T-helper 1 cell (primary cell): Measurements from ENCODE around the gene IDH3G.

ENCODE experiments used
- DNase-seq, 5 donors: peaks; one replicate each; pipeline ENCODE4 v3.0.0-alpha.2; 2012 to 2020

IDH3G gene

GRCh38 chrX:153789654-153790053, 4.5 kb downstream of the IDH3G start:
- no peak for DNase-seq

DNA sequence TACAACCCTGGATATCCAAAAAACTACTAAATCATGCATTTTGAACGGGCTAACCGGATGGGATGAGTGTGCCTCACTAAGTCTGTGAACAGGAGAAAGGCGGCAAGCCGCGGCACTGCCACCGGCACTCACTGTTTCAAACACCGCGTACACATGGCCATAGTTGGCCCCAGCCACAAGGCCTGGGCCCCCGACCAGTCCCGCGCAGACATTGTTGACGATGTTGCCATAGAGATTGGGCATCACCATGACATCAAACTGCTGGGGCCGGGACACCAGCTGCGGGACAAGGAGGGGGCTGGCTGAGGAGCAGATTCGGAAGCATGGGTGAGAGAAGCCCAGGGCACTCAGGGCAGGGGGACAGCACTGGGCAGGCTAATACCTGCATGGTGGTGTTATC, 7.5 kb downstream of the IDH3G start:
- DNase-seq, result no peak

GRCh38 chrX:153784325-153784967, 9.7 kb downstream of the IDH3G start:
- DNase-seq, result no peak

GRCh38 chrX:153783378-153784013, 10.7 kb downstream of the IDH3G start:
- DNase-seq, result no peak

GRCh38 chrX:153782871-153783270, 11.3 kb downstream of the IDH3G start:
- DNase-seq, result no peak

DNA sequence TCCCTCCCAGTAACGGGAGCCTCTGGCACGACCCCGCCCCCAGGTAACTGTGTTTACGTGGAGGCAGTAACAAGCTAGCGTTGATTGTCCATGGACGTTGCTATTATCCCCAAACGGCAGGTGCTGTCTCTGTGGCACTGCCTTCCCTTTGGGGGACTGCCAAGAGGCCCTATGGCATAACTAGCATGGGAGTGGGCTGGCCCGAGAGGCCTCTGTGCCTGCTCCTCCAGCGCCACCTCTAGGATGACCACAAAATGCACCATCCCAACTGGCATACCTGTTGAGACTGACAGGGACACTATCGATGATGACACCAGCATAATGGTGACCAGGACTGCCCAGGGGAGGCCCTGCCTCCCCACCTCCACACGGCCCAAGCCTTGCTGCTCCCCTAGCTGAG, 11.9 kb downstream of the IDH3G start:
- DNase-seq, result no peak

GRCh38 chrX:153781428-153782047, 12.6 kb downstream of the IDH3G start:
- DNase-seq, result no peak

DNA sequence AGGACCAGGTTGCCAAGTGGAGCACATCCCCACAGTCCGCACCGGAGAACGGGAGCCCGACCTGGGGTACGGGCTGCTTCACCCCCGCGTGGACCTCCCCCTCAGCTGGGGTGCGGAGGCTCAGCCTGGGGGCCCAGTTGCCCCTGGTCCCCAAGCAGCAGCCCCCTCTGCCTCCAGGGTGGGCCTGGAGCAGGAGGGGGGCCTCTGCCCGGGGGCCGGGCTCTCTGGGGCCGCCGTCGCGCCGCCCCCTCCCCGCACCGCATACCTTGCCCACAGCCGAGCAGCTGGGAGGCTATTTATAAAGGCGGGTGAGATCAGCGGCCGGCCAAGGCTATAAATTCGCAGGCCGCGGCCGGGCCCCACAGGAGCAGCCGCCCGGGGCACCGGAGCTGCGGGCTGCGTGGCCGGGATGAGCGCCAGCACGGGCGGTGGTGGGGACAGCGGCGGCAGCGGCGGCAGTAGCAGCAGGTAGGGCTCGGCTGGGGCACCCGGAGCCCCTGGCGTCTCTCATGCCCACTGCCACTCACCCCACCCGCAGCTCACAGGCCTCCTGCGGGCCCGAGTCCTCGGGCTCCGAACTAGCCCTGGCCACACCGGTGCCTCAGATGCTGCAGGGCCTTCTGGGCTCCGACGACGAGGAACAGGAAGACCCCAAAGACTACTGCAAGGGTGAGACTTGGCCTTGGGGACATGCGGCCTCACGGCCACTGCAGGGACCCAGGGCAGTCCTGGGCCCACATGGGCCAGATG, 13.3 kb downstream of the IDH3G start, which contains the start of gene SRPK3:
Gene SRPK3 (plus strand): TSS at position 364 of the 750 bp plus-strand sequence. CDS start 46 bp downstream, at position 410.
- no peak for DNase-seq

GRCh38 chrX:153779891-153780677, 14.1 kb downstream of the IDH3G start:
- no peak for DNase-seq

GRCh38 chrX:153778684-153779101, 15.5 kb downstream of the IDH3G start:
- DNase-seq, result no peak

GRCh38 chrX:153778181-153778580, 16.0 kb downstream of the IDH3G start:
- no peak for DNase-seq

GRCh38 chrX:153777261-153778090, 16.7 kb downstream of the IDH3G start:
- no peak for DNase-seq

DNA sequence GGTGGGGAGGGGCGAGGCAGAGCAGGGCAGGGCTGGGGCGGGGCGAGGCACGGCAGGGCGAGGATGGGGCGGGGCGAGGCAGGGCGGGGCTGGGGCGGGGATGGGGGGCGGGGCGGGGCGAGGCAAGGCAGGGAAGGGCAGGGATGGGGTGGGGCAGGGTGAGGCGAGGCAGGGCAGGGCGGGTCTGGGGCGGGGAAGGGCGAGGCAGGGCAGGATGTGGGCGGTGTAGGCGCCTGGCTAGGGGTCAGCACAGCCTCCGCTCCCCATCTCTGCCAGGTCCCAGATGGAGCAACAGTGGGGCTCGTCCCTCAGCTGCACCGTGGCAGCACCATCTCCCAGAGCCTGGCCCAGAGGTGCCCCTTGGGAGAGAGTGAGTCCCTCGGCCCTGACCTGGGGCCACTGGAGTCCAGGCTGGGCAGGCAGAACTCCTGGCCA, 17.5 kb downstream of the IDH3G start:
- DNase-seq, result no peak

DNA sequence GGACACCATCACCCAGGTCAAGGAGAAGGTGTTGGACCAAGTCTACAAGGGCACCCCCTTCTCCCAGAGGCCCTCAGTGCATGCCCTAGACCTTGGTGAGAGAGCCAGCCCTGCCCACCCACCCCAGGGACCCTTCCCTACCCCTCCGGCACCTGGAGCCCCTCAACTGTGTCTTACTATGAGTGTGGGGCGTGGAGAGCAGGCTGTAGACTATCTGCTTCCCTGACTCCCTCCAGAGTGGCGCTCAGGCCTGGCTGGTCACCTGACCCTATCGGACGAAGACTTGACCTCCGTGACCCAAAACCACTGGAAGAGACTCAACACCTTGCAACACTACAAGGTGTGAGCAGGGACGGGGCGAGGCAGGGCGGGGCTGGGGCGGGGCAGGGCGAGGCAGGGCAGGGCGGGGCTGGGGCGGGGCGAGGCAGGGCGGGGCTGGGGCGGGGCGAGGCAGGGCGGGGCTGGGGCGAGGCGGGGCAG, 18.0 kb downstream of the IDH3G start:
- DNase-seq, result no peak

DNA sequence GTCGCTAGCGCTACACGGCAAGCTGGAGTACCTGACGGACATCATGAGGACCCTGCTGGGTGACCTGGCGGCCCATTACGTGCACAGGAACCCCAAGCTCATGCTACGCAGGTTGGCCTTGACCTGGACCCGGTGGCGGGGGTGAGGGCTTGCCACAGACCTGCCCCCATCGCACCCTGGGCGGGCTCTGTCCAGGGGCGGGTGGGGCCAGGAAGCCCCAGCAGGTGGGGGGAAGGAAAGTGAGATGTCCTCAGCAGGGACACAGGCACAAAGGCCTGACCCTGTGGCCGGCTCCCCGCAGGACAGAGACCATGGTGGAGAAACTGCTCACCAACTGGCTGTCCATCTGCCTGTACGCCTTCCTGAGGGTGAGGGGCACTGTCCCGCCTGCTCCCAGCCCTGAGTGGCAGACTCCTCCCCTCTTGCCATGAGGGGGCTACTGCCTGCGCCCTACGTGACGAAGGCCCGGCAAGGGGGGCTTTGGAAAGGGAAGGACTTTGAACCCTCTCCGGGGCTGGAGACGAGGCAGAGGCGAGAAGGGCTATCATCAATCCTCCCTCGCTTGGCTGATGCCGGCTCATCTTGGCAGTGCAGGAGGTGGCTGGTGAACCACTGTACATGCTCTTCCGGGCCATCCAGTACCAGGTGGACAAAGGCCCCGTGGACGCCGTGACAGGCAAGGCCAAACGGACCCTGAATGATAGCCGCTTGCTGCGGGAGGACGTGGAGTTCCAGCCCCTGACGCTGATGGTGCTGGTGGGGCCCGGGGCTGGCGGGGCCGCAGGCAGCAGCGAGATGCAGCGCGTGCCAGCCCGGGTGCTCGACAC, 18.7 kb downstream of the IDH3G start:
- DNase-seq, result no peak

DNA sequence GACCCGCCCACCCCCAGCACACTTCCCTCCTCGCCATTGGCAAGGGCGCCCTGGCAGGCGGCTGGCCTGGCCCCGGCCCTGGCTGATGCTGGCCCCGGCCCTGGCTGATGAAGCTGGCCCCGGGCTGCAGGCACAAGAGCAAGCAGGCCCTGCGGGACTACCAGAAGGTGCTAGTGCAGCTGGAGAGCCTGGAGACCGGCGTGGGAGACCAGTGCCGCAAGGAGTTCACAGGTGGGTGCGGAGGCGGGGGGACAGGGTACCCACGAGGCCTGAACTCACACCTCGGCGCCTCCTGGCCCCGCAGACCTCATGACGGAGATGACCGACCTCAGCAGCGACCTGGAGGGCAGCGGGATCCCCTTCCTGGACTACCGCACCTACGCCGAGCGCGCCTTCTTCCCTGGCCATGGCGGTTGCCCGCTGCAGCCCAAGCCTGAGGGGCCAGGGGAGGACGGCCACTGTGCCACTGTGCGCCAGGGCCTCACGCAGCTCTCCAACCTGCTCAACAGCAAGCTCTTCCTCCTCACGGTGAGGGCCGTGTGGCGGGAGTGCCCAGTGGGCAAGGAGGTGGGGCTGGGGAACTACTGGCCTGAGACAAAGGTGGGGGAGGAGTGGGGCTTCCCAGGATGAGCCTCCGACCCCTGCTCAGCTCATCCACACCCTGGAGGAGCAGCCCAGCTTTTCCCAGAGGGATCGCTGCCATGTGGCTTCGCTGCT, 19.4 kb downstream of the IDH3G start:
- DNase-seq, result no peak

GRCh38 chrX:153773741-153774575, 20.2 kb downstream of the IDH3G start:
- no peak for DNase-seq

DNA sequence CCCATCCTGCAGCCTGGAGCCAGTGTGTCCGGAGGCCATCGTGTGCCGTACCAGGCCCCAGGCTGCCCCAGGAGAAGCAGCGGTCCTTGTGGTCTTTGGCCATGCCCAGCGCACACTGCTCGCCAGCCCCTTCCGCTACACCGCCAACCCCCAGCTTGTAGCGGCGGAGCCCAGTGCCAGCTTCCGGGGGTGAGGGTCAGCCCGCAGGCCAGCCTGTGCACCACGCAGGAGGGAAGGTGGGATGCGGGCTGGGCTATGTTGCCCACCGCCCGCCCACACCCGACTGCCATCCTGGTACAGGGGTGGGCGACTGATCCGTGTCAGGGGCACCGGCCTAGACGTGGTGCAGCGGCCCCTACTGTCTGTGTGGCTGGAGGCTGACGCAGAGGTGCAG, 21.0 kb downstream of the IDH3G start:
- peak in 1 of 5 donors; percentile 0 for DNase-seq
